Choroid plexus epithelial cell (primary cell): ENCODE measurements around the gene ADK.
A peak's percentile ranks its signal among the peaks of the same experiment; 100 is the strongest.
"Not testable (repeated sequence)": the region's sequence is repeated elsewhere in the genome, so short reads cannot be mapped to it uniquely, and the experiment has no call there.

Source experiments
- DNase-seq: peaks from one replicate; pipeline ENCODE4 v3.0.0-alpha.2; 2010; ENCODE audit warnings: low read depth
- H3K4me3 ChIP-seq: 2 replicates; pipeline ENCODE4 v1.5.1; 2011; ENCODE audit warnings: low read depth, mild to moderate bottlenecking, control low read depth, low read length, moderate library complexity
- TF ChIP-seq, protein P1 (sequence below): conservative IDR thresholded peaks from 2 replicates; pipeline ENCODE4 v1.5.1; 2011; ENCODE audit warnings: low read depth, mild to moderate bottlenecking, control low read depth, inconsistent platforms, low read length, moderate library complexity

The ADK gene

DNA sequence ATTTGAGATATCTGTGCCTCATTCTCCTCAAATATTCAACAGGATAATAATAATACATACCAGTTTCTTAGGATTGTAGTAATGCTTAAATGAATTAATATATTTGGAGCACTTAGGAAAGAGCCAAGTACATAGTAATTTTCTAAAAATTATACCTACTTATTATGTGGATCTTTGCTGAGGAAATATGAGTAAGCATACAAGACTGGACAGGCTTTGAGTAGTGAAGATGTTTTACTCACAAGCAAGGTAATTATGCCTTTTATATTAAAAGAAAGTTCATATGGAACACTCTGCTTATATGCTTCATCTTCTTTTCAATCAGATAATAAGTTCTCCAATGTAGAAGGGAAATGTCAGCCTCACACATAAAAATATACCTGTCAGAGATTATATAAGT is 337.9 kb downstream of the ADK start:
- TF ChIP-seq, protein P1, sequence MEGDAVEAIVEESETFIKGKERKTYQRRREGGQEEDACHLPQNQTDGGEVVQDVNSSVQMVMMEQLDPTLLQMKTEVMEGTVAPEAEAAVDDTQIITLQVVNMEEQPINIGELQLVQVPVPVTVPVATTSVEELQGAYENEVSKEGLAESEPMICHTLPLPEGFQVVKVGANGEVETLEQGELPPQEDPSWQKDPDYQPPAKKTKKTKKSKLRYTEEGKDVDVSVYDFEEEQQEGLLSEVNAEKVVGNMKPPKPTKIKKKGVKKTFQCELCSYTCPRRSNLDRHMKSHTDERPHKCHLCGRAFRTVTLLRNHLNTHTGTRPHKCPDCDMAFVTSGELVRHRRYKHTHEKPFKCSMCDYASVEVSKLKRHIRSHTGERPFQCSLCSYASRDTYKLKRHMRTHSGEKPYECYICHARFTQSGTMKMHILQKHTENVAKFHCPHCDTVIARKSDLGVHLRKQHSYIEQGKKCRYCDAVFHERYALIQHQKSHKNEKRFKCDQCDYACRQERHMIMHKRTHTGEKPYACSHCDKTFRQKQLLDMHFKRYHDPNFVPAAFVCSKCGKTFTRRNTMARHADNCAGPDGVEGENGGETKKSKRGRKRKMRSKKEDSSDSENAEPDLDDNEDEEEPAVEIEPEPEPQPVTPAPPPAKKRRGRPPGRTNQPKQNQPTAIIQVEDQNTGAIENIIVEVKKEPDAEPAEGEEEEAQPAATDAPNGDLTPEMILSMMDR, result no peak
- H3K4me3 ChIP-seq, result no peak overlapping the region
- DNase-seq, result no peak

DNA sequence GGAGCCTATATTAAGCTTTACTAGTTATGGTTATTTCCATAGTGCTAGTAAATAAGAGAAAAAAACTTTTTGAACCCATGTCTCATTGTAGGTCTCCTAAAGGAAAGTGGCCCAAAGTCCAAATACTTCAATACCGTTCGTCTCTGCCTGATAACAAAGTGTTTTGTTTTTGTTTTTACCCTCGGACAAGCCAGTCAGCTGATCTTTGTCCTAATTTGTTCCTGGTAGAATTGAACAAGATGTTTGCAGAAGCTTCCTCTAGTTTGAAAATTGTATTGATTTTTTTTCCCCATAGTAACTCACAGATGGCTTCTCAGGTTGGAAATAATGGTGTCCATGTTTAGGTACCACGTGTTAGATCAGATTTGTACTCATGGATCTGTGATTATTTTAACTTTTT is 339.5 kb downstream of the ADK start:
- DNase-seq, result no peak
- H3K4me3 ChIP-seq, result no peak overlapping the region
- TF ChIP-seq, protein P1, result no peak

DNA sequence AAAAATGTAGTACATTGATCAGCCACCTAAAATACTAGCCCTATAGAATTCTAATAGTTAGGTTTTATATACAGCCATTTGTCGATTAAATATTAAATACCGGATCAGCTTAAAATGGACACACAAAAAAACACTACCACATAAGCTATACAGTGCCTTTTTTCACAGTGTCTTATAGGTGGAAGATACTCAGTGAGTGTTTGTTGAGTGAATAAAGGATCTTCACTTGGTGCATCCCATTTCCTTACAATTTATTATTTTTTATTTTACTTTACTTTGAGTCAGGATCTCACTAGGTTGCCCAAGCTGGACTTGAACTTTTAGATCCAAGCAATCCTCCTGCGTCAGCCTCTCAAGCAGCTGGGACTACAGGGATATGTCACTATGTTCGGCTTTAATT is 340.0 kb downstream of the ADK start:
- TF ChIP-seq, protein P1, result no peak
- DNase-seq, result no peak
- no peak overlapping the region for H3K4me3 ChIP-seq

DNA sequence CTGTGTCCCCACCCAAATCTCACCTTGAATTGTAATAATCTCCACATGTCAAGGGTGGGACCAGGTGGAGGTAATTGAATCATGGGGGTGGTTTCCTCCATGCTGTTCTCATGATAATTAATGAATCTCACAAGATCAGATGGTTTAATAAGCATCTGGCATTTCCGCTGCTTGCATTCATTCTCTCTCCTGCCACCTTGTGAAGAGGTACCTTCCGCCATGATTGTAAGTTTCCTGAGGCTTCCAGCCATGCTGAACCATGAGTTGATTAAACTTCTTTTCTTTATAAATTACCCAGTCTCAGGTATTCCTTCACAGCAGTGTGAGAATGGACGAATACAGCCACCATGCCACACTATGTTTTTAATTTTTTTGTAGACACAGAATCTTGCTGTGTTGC is 345.3 kb downstream of the ADK start:
- DNase-seq, H3K4me3 ChIP-seq: not testable (repeated sequence)

DNA sequence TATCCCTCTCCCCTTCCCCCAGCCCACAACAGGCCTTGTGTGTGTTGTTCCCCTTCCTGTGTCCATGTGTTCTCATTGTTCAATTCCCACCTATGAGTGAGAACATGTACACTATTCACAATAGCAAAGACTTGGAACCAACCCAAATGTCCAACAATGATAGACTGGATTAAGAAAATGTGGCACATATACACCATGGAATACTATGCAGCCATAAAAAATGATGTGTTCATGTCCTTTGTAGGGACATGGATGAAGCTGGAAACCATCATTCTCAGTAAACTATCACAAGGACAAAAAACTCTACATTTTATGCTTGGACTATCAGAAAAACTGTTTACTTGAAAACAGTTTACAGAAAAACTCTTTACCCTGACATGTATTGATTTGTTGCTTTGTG is 347.6 kb downstream of the ADK start:
- not testable (repeated sequence) for DNase-seq, H3K4me3 ChIP-seq

DNA sequence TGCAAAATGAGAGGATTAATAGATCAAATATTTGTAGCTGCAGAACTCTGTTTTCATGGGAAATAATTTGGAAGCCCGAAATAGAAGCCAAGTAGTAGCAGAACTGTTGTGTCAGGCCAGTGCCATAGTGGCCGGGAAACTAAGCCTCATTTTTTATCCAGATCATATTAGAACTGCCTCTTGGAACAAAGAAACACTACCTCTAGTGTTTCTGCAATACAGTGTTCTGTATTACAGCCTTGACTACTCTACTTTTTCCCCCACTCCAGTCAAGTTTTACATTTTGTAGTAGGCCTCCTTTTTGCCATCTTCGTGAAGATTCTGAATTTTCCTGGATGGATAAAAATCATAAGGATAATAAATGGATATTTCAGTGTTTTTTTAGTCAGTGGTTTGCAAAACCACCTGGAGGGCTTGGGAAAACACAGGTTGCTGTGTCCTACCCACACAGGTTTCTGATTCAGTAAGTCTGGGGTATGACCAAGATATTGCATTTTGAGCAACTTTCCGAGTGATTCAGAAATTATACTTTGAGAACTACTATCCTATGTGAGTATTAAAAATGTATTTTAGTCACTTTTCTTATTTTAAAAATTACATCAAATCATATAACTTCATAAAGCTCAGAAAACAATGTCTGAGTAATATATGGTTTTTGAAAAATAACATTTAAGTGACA is 349.1 kb downstream of the ADK start:
- H3K4me3 ChIP-seq, result no peak overlapping the region
- no peak for DNase-seq
- TF ChIP-seq, protein P1, result no peak

DNA sequence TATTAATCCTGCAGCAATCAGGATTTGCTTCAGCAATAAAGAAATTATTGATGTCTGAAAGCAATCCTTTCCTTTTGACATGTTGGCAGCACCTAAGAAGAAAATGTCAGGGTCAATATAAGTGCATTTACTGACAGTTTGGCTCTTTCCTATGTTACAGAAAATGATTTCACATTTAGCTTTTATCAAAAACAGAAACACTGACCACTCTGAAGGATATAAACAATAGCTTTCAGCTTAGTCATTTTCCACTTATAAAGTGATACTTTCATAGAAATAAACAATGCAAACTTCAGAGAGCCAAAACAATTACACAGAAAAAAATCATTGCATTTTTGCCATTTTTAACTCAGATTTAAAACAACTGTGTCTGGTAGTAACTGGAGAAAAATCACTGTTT is 349.8 kb downstream of the ADK start:
- TF ChIP-seq, protein P1, result no peak
- no peak overlapping the region for H3K4me3 ChIP-seq
- peak; percentile 50 for DNase-seq

DNA sequence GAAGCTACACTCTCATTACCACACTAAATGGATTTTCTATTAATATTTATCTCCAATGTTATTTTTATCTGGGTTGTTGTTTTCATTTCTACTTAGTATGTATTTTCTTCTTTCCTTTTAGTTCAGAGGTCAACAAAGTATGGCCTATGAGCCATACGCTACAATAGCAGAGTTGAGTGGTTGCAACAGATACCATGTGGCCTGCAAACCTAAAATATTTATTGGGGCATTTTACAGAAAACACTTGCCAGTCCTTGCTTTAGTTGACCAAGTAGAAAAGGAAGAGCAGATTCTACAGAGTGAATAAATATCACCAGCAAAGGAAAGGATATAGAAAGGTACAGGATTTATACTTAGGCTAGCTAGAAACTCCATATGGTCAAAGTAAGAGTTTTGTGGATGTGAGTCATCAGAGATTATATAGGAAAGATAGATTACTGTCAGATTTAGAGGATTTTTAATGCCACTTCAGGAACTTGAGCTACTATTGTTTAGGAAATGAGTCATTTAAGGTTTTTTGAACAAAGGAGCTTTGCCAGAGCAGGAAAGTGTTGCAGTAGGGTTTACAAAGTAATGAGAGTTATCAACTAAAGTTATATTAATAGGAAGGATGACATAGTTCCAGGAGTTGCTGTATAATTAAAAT is 352.1 kb downstream of the ADK start:
- peak; percentile 62 for DNase-seq
- H3K4me3 ChIP-seq, result no peak overlapping the region
- TF ChIP-seq, protein P1, result no peak
